Measurements from ENCODE around the gene PAM.

GRCh38 chr5:102946971-102947370 lies 191.9 kb downstream of the PAM start:
- no peak for TF ChIP-seq CTCF (IDR thresholded peaks at IDR 0.05)
- TF ChIP-seq POLR2A (IDR thresholded peaks at IDR 0.05), result no peak

Measured in prostate gland (tissue), 2 donors.